GM12872 (cell line): ENCODE results near the gene TMEM220.

ENCODE experiments used
- CTCF ChIP-seq: IDR thresholded peaks from 3 replicates; pipeline ENCODE4 v1.5.1; 2011; ENCODE audit warnings: low read depth, mild to moderate bottlenecking, low read length, moderate library complexity; ENCODE audit not compliant: insufficient read depth

The TMEM220 gene

GRCh38 chr17:10702574-10702973, 27.2 kb downstream of the TMEM220 start:
- no peak for TF ChIP-seq CTCF

GRCh38 chr17:10699856-10700255, 30.0 kb downstream of the TMEM220 start:
- no peak for TF ChIP-seq CTCF

GRCh38 chr17:10698096-10698818, 31.6 kb downstream of the TMEM220 start:
- TF ChIP-seq CTCF = no peak

GRCh38 chr17:10697092-10698081, 32.4 kb downstream of the TMEM220 start, which contains the start of the genes ADPRM and SCO1:
ADPRM (plus strand) TSS chr17:10697594; CDS start chr17:10704927, 7,333 bp downstream.
SCO1 (minus strand) TSS chr17:10697533; CDS start chr17:10697507, 26 bp downstream.
- TF ChIP-seq CTCF = peak; percentile 46; the same call in 2 of the 3 replicates

GRCh38 chr17:10687499-10687898, 42.3 kb downstream of the TMEM220 start:
- TF ChIP-seq CTCF = no peak

GRCh38 chr17:10683853-10684252, 46.0 kb downstream of the TMEM220 start:
- peak; percentile 55 for TF ChIP-seq CTCF

GRCh38 chr17:10681866-10682446, 47.9 kb downstream of the TMEM220 start:
- TF ChIP-seq CTCF = no peak
